GM18909 (cell line): ENCODE data around the gene FAM81B.

Experiments used
- ATAC-seq: cut with Tn5 transposase; IDR thresholded peaks from one replicate; pipeline ENCODE4 v1.9.1; 2021; ENCODE audit warnings: mild to moderate bottlenecking; ENCODE audit not compliant: unreplicated experiment, poor library complexity

Gene FAM81B

DNA sequence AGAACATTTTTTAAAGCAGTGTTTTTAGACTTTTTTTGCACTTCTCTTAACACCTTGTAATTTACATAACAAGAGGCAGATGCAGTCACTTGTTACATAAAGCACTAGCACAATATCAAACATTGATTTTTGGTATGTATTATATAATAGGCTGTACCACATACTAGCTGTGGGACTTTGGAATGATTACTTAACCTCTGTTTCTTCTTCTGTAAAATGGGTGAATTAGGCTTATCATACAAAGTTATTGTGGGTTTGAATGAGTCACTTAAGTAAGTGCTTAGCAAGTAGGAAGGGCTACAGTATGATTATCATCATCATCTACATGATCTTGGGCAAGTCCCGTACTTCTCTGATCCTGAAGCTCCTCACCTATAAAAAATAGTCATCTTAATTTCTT is 2.1 kb downstream of the FAM81B start:
- ATAC-seq = no peak

DNA sequence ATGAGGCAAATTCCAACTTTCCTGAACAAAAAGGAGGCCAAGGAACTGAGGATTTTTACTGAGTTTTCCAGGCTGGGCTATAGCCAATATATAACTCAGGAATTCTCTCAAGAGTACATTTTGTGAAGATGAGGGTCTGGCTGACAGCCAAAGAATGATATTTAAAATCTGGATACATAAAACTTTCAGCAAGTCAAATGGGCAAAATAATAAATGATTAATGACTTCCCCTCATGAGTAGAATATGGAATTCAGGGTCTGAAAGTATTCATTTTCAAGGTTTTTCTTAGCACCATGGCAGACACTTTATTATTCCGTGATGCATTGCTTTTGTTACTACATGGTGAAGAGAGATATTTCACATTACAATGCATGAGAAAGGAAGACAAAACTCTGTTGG is 7.8 kb downstream of the FAM81B start:
- ATAC-seq = no peak

DNA sequence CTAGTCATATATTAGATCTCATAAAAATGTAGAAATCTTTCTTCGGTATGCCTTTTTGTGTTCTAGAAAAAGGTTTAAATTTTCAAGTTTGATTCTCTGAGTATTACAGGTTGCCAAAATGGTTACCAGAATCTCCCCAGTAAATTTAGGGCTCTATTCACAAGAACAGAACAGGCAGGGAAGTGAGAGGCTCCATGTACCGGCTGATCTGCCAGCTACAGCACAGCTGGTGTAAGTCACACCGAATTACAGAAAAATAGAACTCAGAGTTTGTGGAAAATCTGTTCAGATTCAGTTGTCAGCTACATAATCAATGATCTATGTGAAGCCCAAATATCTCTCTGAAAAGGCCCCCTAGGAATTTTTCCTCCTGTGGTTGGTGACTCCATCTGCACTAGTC is 10.5 kb downstream of the FAM81B start:
- ATAC-seq = no peak

DNA sequence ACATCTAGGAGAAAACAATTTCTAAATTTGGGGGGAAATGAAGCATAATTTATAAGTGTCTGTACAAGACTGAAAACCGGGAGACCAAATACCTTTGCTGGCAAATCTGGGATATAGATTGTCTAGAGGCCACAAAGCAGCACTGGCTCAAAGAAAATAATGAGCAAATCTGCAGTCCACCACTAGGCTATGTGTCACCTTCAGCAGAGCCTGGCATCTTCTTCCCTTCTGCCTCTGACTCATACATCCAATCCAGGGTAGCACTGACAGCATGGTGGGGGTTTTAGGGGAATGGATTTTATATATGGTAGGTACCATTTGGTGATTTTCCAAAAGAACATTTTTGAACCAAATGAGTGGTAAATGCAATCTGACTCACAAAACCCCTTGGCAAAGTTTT is 12.8 kb downstream of the FAM81B start:
- no peak for ATAC-seq

DNA sequence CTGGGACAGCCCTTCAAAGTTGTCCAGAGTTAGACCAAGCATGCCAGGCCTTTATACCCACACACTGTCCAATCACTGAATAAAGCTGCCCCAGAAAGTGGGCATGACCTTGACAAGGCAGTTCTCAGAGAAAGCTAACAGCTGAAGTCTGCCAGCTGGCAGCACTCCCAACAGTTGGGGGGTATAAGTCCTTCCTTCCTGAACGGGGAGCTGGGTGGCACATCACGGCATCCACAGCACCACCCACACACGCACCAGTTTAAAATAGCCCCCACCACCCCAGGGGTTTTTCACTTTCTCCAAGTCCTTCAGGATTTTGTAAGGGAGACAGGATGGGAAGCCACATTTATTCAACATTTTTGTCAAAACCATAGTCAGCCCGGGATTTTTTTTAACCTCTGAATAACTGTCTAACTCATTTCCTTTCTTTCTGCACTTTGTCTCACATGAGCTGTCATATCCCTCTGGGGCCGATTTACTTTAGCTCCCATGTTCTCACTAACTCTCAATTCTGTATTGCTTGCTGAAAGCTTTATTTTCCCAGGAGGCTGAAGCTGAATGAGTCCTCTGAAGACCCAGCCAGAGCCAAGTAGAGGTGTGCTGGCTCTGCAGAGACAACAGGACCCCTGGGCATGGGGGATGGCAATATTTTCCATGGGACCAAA is 15.4 kb downstream of the FAM81B start:
- ATAC-seq = no peak

DNA sequence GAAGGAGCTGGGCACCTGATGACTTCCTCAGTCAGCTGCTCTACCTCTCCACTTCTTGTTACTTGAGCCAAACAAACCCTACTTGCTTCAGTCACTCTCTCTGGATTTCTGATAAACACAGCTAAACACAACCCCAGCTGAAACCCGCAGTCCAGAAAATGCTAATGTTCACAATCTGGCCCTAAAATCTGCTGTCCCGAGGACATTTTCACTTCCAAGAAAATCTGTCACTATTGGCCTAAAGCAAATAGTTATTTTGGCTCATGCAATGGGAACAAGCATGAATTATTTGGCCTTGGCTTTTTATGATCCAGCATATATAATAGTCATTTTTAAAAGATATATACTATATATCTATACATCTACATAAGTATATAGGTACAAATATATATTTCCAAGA is 19.1 kb downstream of the FAM81B start:
- ATAC-seq = no peak

DNA sequence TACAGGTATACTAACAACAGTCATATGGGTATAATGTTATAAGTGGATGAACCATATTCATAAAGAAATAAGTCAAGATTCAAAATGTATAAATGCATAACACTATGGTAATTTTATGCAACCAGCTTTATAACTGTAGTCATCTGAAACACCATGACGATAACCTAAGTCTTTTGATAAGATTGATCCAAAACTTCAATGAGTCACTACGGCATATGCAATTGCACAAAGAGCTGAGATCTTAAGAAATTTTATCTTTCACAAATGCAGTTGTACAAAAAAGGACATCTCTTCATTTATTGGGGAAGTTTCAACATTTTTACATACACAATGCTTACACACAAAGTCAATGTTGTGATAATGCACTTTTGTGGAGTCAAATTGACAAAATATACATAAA is 20.3 kb downstream of the FAM81B start:
- ATAC-seq = no peak

DNA sequence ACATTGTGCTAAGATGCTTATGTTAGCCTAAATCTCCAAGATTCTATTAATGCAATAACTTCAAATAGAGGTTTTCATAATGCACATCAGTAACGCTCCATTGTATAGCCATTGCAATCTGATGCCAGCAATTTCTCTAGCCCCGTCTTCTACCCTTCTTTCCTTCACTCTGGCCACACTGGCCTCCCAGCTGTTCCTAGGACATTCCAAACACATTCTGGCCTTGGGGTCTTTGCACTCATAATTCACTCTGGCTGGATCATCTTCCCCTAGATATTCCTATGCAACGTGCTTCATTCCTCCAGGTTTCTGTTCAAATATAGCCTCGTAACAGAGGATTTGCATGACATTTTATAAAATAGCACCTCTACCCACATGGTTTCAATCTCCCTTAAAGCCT is 23.3 kb downstream of the FAM81B start:
- ATAC-seq = no peak

DNA sequence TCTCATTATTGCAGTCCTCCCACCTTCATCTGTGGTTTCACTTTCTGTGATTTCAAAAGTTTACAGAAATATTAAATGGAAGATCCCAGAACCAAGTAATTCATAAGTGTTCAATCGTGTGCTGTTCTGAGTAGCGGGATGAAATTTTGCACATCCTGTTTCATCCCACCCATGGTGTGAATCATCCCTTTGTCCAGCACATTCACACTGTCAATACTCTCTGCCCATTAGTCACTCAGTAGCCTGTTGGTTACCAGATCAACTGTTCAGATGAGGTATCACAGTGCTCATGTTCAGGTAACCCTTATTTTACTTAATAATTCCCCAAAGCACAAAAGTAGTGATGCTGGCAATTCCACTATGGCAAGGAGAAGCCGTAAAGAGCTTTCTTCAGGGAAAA is 26.8 kb downstream of the FAM81B start:
- no peak for ATAC-seq

DNA sequence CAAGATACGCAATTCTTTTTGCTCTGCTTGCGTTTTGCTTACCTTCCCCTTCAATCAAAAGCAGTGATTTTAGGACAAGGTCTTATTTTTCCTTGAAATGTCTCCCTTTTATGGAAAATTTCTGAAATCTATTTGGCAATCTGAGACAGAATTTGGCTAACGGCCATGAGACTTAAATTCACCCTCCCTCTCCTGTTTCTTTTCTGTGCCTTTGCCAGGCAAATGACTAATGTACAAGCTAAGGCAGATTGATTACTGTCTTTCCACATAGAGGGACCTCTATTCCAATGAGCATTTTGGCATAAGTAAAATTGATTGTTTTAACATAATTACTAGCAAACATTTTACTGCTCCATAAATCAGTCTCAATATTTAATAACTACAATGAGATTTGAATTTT is 31.7 kb downstream of the FAM81B start:
- no peak for ATAC-seq

DNA sequence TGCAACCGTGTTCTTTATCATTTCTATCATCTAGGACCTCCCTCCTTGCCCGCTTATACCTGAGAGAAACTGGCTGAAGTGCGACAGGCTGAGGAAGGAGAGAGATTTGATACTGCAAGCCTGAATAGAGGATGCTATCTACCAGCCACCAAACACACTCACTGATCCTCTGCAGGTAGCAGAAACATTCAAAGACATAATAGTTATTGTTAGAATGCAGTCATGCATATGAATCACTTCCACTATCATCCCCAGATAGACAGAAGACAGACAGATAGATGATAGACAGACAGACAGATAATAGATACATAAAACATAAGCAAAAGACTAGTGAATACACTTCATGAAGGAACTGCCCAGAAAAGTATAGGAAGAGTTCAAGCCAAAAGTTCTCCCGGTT is 32.9 kb downstream of the FAM81B start:
- ATAC-seq = no peak

DNA sequence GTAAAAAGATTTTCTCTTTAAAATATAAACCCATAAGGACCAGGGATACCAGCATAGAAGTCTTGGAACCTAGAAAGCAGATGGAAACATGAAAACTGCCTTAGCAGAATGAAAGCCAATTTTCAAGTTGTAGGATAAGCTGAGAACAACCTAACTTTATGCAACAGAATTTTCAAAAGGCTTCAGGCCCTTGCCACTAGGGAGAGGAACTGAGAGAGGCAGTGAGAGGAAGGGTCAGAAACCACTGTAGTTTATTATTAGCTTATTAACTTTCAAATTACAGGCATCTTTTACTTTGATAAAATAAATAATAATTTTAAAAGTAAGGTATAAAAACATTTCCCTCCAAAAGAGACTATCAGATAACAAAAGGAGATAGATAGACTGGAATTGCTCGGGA is 33.4 kb downstream of the FAM81B start:
- no peak for ATAC-seq

DNA sequence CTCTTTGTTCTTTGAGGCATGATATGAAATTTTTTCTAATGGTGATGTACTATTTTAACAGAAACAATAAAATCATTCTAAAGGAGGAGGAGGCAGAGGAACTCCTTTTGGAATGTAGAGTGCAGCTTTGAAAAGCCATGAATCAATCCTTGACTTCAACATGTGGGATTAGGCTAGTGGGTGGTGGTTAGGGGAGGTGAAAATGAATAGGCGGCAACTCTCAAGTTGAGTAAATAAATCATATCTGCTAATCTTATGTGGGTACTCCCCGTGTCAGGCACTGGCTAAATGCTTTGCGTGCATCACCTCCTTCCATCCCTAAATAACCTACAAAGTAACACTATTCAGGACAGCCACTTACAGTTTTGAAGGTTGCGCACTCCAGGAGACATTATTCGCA is 35.1 kb downstream of the FAM81B start:
- ATAC-seq = no peak

DNA sequence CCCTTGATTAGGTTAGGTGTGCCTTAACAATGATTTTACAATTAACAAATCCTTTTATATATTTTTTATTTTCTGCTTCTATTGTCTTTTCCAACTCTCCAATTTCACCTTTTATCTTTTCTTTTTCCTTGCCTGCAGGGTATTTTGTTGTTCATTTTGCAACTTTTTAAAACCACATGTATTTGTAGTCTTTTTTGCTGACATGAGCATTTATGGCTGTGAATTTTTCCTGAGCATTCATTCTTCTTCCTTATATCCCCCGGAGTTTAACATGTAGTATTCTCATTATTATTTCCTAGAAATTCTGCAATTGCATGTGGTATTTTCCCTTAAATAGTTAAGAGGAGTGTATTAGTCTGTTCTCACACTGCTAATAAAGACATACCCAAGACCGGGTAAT is 41.6 kb downstream of the FAM81B start:
- ATAC-seq = no peak

DNA sequence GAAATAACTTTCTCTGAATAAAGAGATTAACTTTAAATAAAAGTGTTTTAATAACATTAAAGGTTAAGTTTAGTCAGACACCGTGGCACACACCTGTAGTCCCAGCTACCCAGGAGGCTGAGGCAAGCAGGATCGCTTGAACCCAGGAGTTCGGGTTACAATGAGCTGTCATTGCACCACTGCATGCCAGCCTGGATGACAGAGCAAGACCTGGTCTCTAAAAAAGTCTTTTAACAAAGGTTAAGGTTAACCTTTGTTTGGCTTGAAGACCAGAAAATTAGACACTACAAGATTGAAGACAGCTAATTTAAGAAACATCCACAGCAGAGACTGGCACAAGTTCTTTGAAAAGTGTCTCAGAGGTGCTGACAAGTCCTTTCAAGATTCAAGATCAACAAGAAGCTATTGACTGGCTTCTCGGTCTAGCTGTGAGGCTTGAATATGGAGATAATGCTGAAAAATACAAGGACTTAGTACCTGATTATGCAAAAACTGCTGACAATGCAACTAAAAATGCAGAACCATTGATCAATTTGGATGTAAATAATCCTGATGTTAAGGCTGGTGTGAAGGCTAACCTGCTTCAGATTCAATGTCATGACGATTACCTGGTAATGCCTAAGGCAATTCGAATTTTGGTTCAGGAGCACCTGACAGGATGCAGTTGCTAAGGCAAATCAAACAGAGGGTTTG is 48.8 kb downstream of the FAM81B start:
- no peak for ATAC-seq

DNA sequence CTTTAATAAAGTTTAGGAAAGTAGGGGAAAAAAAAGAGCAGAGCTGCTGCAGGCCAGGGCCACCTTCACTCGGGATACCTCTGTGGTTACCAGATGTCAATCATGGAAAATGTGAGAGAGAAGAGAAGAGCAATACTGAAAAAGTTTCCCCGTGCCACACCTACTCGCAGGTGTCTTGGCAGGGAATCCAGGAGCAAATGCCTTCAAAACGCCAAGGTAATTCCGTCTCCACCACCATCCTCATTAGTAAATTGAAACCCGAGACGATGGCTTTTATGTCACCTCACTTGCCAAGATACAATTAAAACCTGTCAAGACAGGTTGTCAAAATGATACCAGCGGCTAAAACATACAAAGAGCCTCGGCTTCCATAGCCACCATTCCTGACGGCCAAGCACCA is 49.7 kb downstream of the FAM81B start:
- ATAC-seq = no peak

DNA sequence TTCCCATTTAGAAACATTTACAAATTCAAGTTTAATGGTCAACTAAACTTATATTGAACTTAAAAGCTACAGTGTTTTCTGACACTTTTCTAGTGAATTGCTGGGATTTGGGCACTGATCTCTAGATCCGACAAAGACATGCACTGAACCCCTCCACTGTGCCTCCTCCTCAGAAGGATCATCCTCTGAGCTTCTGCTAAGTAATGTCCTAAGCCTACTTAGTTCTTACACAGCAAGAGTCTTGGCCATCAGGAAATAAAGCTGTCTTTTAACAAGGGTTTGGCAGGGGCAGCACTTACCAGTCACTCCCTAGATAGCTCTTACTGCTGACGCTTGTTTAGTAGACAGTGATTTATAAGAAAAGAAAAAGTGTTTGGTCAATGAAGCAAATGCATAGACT is 50.5 kb downstream of the FAM81B start:
- no peak for ATAC-seq

DNA sequence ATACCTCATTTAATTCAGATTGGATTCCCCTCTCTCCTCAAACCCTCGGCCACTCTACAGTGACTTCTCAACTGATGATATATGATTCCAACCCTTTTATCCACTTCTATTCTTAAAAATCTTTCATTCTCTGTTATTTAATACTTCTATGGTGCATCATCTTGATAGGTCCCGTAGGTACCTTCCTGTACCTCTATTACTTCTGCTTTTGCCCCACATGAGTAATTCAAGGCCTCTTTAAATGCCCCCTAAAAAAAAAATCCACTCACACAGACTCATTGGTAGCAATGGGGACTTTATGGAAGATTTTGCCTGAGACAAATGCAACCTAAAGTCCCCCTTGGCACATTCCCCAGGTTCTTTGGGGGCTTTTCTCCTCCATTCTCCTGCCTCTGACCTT is 54.3 kb downstream of the FAM81B start:
- no peak for ATAC-seq

DNA sequence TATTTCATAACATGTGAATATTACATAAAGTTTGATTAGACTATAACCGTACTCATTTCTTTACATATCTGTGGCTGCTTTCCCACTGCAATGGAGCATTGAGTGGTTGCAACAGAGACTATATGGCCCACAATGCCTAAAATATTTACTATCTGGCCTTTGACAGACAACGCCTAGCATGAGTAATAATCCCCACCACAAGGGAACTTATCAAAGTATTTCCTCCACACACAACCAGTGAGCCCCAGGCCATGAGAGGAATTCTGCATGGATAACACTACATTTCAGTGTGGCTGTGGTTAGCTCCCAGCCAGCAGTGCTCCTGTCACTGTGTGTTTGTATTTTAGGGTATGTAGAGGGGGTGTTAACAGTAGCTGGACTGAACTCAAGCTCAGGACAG is 54.8 kb downstream of the FAM81B start:
- no peak for ATAC-seq

DNA sequence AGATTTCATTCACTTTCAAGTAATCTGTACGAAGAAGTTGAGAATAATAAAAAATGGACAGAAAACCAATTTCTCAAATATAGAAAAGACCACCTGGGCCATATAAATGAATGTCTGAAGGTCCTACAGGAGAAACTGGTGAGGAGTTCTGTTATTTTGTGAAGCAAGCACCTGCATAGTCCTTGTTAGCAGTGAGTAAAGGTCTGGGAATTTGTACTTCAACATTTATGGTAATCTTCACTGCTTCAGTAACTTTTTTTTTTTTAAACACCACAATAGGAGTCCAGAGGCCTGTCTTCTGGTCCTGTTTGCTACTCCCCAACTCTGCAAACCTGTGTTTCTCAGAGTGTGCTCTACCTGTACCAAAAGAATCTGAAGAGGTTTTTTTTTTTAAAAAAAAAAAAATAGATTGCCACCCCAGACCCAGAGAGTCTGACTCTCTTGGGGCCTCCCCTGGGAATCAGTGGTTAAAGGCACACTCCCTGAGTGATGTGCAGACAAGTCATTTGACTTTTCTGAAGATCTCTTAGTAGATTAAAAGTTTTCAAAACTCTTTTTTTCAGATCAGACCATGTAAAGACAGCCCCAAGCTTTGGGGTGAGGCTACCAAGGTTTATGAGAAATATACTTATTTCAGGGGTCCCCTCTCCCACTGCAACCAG is 55.5 kb downstream of the FAM81B start:
- ATAC-seq = no peak

DNA sequence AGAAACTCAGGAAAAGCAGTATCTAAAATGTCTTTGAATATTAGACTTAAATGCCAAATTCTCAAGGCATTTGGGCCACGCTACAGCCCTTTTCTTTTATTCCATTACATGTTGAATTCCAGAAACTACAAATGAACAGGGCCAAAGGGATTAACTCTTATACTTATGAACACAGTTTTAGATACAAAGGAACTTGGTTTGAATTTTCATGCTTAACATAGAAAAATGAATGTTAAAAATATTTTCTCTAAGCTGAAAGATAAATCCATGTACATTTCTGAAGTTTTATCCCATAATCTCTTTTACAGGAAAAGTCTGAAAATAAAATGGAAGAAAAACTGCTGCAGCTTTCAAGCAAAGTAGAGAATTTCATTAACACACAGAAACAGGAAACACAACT is 56.8 kb downstream of the FAM81B start:
- no peak for ATAC-seq

DNA sequence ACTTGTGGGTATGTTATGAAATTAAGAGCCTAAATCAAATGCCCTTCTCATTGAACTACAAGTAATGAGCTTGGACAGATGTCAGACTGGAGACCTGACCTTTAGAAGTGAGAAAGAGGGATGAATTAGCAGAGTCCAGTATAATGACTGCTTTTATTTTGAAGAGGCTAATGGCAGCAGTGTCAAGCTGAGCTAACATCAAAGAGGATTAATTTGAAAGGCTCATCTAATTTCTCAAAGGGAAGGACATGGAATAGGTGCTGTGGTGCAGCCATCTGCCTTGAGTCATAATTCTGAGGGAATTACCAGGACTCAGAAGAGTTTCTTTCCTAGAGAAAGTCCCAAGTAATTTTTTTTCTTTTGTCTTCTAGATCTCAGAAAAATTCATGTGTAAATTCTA is 57.6 kb downstream of the FAM81B start:
- no peak for ATAC-seq
